IMR-90 (cell line): ENCODE results near the gene C21orf58. TPM values are rescaled to one million over a fixed set of nuclear protein-coding genes. Genes with fewer than 3 reads are reported as not detected.

Experiments used
- ATAC-seq: fragments of 200-7000 bp; cut with Tn5 transposase; 2 replicates; pipeline ENCODE4 v1.9.1; 2020; ENCODE audit warnings: low read depth, mild to moderate bottlenecking, moderate library complexity
- BruUV-seq: library from RNA; stranded (reverse); fragments of 400-500 nt; replicated peaks from 2 replicates; lab custom pipeline; 2021; lab: Mats Ljungman, UMichigan
- CTCF ChIA-PET: fragments of 300-600 bp; formaldehyde crosslinking; extraction: SDS; loops from one replicate; lab custom pipeline; 2021; ENCODE audit warnings: antibody characterized with exemption; lab: Yijun Ruan, JAX
- POLR2A ChIA-PET: fragments of 300-600 bp; sonication (Branson Sonifier 250); formaldehyde crosslinking; loops from one replicate; lab custom pipeline; 2022; ENCODE audit warnings: antibody characterized with exemption; ENCODE audit not compliant: unreplicated experiment; lab: Charles Lee
- DNase-seq: peaks from one replicate; pipeline ENCODE4 v3.0.0; 2013
- H2AFZ ChIP-seq: replicated peaks from 2 replicates; pipeline ENCODE3; 2013; ENCODE audit warnings: low read length, mild to moderate bottlenecking; ENCODE audit not compliant: poor library complexity
- H2AK5ac ChIP-seq: 2 replicates; pipeline ENCODE4 v1.6.1; 2013; ENCODE audit warnings: low read depth, low read length, inconsistent platforms
- H2AK9ac ChIP-seq: replicated peaks from 2 replicates; pipeline ENCODE3; 2013; ENCODE audit warnings: mild to moderate bottlenecking, low read depth, low read length, moderate library complexity; ENCODE audit not compliant: poor library complexity
- H2BK120ac ChIP-seq: 2 replicates; pipeline ENCODE4 v1.6.1; 2013; ENCODE audit warnings: low read depth, low read length, inconsistent platforms
- H2BK15ac ChIP-seq: 3 replicates; pipeline ENCODE4 v1.6.1; 2013; ENCODE audit warnings: low read depth, low read length, inconsistent platforms
- H2BK20ac ChIP-seq: 2 replicates; pipeline ENCODE4 v1.6.1; 2013; ENCODE audit warnings: low read depth, mild to moderate bottlenecking, inconsistent platforms, low read length, moderate library complexity
- H2BK5ac ChIP-seq: 2 replicates; pipeline ENCODE4 v1.6.1; 2013; ENCODE audit warnings: mild to moderate bottlenecking, low read depth, low read length, inconsistent platforms; ENCODE audit not compliant: poor library complexity, severe bottlenecking
- H3K14ac ChIP-seq: replicated peaks from 2 replicates; pipeline ENCODE4 v1.6.1; 2013; ENCODE audit warnings: low read depth, low read length, inconsistent platforms
- H3K18ac ChIP-seq: 2 replicates; pipeline ENCODE4 v1.6.1; 2013; ENCODE audit warnings: low read depth, low read length, control low read depth
- H3K23ac ChIP-seq: 2 replicates; pipeline ENCODE4 v1.6.1; 2013; ENCODE audit warnings: low read depth, low read length, inconsistent platforms
- H3K27ac ChIP-seq: 2 replicates; pipeline ENCODE4 v1.5.1; 2013; ENCODE audit warnings: mild to moderate bottlenecking, control low read depth, low read length; ENCODE audit not compliant: insufficient read depth
- H3K27me3 ChIP-seq: 2 replicates; pipeline ENCODE4 v1.6.1; 2013; ENCODE audit warnings: low read length; ENCODE audit not compliant: control insufficient read depth, insufficient read depth
- H3K36me3 ChIP-seq: 2 replicates; pipeline ENCODE4 v1.6.1; 2013; ENCODE audit warnings: low read length, mixed read lengths; ENCODE audit not compliant: control insufficient read depth, insufficient read depth
- H3K4ac ChIP-seq: 2 replicates; pipeline ENCODE4 v1.6.1; 2013; ENCODE audit warnings: low read depth, low read length, inconsistent platforms
- H3K4me1 ChIP-seq: 2 replicates; pipeline ENCODE4 v1.6.1; 2013; ENCODE audit warnings: low read length, mixed read lengths; ENCODE audit not compliant: control insufficient read depth, insufficient read depth
- H3K4me2 ChIP-seq: 2 replicates; pipeline ENCODE4 v1.6.1; 2013; ENCODE audit warnings: low read depth, mild to moderate bottlenecking, control low read depth, low read length, moderate library complexity
- H3K4me3 ChIP-seq: 2 replicates; pipeline ENCODE4 v1.5.1; 2013; ENCODE audit warnings: low read depth, mild to moderate bottlenecking, control low read depth, low read length, moderate library complexity; ENCODE audit not compliant: insufficient read depth
- H3K56ac ChIP-seq: 2 replicates; pipeline ENCODE4 v1.6.1; 2013; ENCODE audit warnings: low read length, inconsistent platforms; ENCODE audit not compliant: insufficient read depth; ENCODE audit errors: extremely low read depth
- H3K79me1 ChIP-seq, 2 experiments: 2 replicates each; pipeline ENCODE4 v1.6.1; 2013; ENCODE audit warnings: low read length in 2 of 2, inconsistent platforms in 1 of 2, low read depth in 1 of 2
- H3K9ac ChIP-seq: 2 replicates; pipeline ENCODE4 v1.6.1; 2013; ENCODE audit warnings: low read depth, low read length, control low read depth
- H3K9me1 ChIP-seq: 2 replicates; pipeline ENCODE4 v1.6.1; 2013; ENCODE audit warnings: low read length, inconsistent platforms; ENCODE audit not compliant: insufficient read depth
- H3K9me3 ChIP-seq: 2 replicates; pipeline ENCODE4 v1.6.1; 2013; ENCODE audit warnings: low read length; ENCODE audit not compliant: control insufficient read depth, insufficient read depth
- H4K20me1 ChIP-seq: 2 replicates; pipeline ENCODE4 v1.6.1; 2013; ENCODE audit warnings: low read length, inconsistent platforms; ENCODE audit not compliant: insufficient read depth
- H4K5ac ChIP-seq: 2 replicates; pipeline ENCODE4 v1.6.1; 2013; ENCODE audit warnings: mild to moderate bottlenecking, low read depth, low read length, control low read depth
- H4K8ac ChIP-seq, 2 experiments: 2 replicates each; pipeline ENCODE4 v1.6.1; 2013; ENCODE audit warnings: low read depth in 2 of 2, low read length in 2 of 2, control low read depth in 1 of 2, inconsistent platforms in 1 of 2
- H4K91ac ChIP-seq: 2 replicates; pipeline ENCODE4 v1.6.1; 2013; ENCODE audit warnings: low read depth, low read length, inconsistent platforms; ENCODE audit not compliant: insufficient read depth
- CEBPB ChIP-seq: IDR thresholded peaks from 2 replicates; pipeline ENCODE4 v1.6.1; 2012; ENCODE audit warnings: low read depth, low read length, improper control_type of control experiment
- CHD1 ChIP-seq: IDR thresholded peaks from 2 replicates; pipeline ENCODE4 v1.6.1; 2012; ENCODE audit warnings: low read depth, low read length, improper control_type of control experiment
- CTCF ChIP-seq: conservative IDR thresholded peaks from 2 replicates; pipeline ENCODE4 v1.5.1; 2012; ENCODE audit warnings: mild to moderate bottlenecking, low read depth, low read length, improper control_type of control experiment
- FOS ChIP-seq: fragments of 150-350 bp; IDR thresholded peaks from 2 replicates; pipeline ENCODE4 v1.6.1; 2016; ENCODE audit warnings: low read depth, low read length
- MAFK ChIP-seq: IDR thresholded peaks from 2 replicates; pipeline ENCODE4 v1.6.1; 2012; ENCODE audit warnings: low read depth, low read length, improper control_type of control experiment
- MXI1 ChIP-seq: IDR thresholded peaks from 2 replicates; pipeline ENCODE4 v1.6.1; 2012; ENCODE audit warnings: low read depth, mild to moderate bottlenecking, low read length, moderate library complexity, borderline replicate concordance
- NFE2L2 ChIP-seq: fragments of 150-350 bp; IDR thresholded peaks from 2 replicates; pipeline ENCODE4 v1.6.1; 2016; ENCODE audit warnings: low read depth, mild to moderate bottlenecking, low read length
- POLR2A ChIP-seq: IDR thresholded peaks from 2 replicates; pipeline ENCODE4 v1.6.1; 2012; ENCODE audit warnings: mild to moderate bottlenecking, low read depth, low read length
- RAD21 ChIP-seq: IDR thresholded peaks from 2 replicates; pipeline ENCODE4 v1.6.1; 2012; ENCODE audit warnings: low read length, improper control_type of control experiment
- RCOR1 ChIP-seq: IDR thresholded peaks from 2 replicates; pipeline ENCODE4 v1.6.1; 2012; ENCODE audit warnings: mild to moderate bottlenecking, low read length, improper control_type of control experiment; ENCODE audit not compliant: insufficient replicate concordance
- RFX5 ChIP-seq: IDR thresholded peaks from 2 replicates; pipeline ENCODE4 v1.8.0; 2012; ENCODE audit warnings: low read depth, mild to moderate bottlenecking, low read length, moderate library complexity
- SMC3 ChIP-seq: fragments of 150-350 bp; IDR thresholded peaks from 2 replicates; pipeline ENCODE4 v1.6.1; 2016; ENCODE audit warnings: low read depth, mild to moderate bottlenecking, antibody characterized with exemption, low read length, moderate library complexity
- WGBS, 2 experiments: methylation state at CpG; one replicate each; pipeline versions ENCODE4 v1.1.5 to v1.1.7; 2013; ENCODE audit warnings: missing lambda C conversion rate in 2 of 2; ENCODE audit not compliant: insufficient read length in 1 of 2; ENCODE audit errors: extremely low coverage in 2 of 2; 5-methylcytosine and 5-hydroxymethylcytosine counted together
- dilution Hi-C: fragments of 300-500 bp; cut with HindIII; formaldehyde crosslinking; loops from one replicate; pipeline ENCODE4 v1.14.3; 2018; ENCODE audit warnings: low sequenced_read_pairs; ENCODE audit not compliant: unreplicated experiment
- in situ Hi-C: fragments of 300-500 bp; cut with MboI; formaldehyde crosslinking; loops from 3 replicates; pipeline ENCODE4 v1.14.3; 2019; ENCODE audit warnings: low sequenced_read_pairs, inconsistent platforms, mixed read lengths
- intact Hi-C: fragments of 100-400 bp; cut with micrococcal nuclease; formaldehyde crosslinking; loops from 2 replicates; pipeline ENCODE4 v1.10.0; 2022
- polyA plus RNA-seq, 3 experiments: library from polyadenylated mRNA; depleted of rRNA; stranded (reverse); fragments of >200 nt; gene quantifications; 2 replicates each; pipeline ENCODE4 v1.2.3, GENCODE V29; 2012; ENCODE audit warnings: low replicate concordance in 1 of 3
- total RNA-seq: library from RNA; depleted of rRNA; stranded (reverse); fragments of >200 nt; gene quantifications from 2 replicates; pipeline ENCODE4 v1.2.3, GENCODE V29; 2012
- TF ChIP-seq, protein P1 (sequence below): fragments of 150-350 bp; IDR thresholded peaks from 2 replicates; pipeline ENCODE4 v1.6.1; 2016; ENCODE audit warnings: low read depth, mild to moderate bottlenecking, low read length, moderate library complexity, borderline replicate concordance

Gene C21orf58
- total and polyA plus RNA-seq, 2 of the 4 experiments (the other 2 are of a cell fraction): 2.7 to 6.2 TPM

DNA sequence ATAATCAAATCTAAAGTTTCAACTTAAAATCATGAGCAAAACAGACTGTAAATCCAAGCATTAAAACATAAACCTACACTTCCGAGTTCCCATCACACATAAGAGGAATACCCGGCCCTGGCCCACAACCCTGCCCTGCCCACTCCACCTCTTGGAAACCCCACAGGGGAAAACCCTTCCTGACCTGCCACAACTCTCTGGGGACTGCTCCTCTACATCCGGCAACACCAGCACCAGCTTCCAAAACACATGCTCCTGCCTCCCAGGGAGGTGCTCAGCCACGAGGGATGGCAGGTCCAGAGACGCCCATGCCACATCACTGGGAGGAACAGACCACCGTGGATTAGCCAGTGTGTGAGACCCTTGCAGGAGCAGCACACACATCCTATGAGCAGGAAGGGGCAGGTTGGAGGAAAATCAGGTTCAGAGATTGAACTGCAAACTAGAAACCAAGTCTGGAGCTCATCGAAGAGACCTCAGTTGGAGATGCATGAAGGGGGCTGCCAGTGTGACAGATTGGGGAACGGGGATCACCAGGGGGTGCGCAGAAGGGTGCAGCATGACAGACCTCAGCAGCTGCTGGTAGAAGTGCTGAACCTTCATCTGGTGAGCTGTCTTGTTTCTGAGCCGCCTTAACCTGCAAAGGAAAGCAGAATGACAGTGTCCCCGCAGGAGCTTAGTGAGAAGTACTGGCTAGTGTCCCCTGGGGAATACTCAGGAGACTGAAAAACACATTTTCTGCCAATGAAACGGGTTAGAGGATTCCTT, 69.3 kb downstream of the C21orf58 start:
- ChIA-PET POLR2A (no interaction called here), CTCF (no interaction called here)
- Histone ChIP-seq H3K9me3 (no peaks in the 10 kb centered on the region), H3K23ac (no peak overlapping the region), H4K8ac (no peak overlapping the region), H3K9me1 (no peaks in the 10 kb centered on the region), H2BK120ac (no peak overlapping the region), H3K4ac (no peak overlapping the region), H3K18ac (no peak overlapping the region), H2AFZ (no peak overlapping the region), H4K5ac (no peak overlapping the region), H3K56ac (no peak overlapping the region), H3K27me3 (no peaks in the 10 kb centered on the region), H3K4me1 (no peaks in the 10 kb centered on the region), H4K91ac (no peak overlapping the region), H3K36me3 (peaks cover 72% of the 10 kb centered on the region), H2BK20ac (no peak overlapping the region), H2BK15ac (no peak overlapping the region), H3K27ac (no peak overlapping the region), H2AK9ac (no peak overlapping the region), H3K9ac (no peak overlapping the region), H2BK5ac (no peak overlapping the region), H3K79me1 (peaks cover 5 to 35% of the 10 kb centered on the region in 2 experiments; a peak in 3 of 4 replicates), H3K14ac (no peak overlapping the region), H4K20me1 (no peaks in the 10 kb centered on the region; the same call in none of the 2 replicates), H2AK5ac (no peak overlapping the region), H3K4me2 (no peak overlapping the region), H3K4me3 (no peak overlapping the region)
- 91% methylated on average over 7 of the region's 12 CpGs; no CpG with 5 or more reads in 1 of the 2 experiments for WGBS, 2 experiments
- no peak for TF ChIP-seq RFX5
- TF ChIP-seq, protein P1, sequence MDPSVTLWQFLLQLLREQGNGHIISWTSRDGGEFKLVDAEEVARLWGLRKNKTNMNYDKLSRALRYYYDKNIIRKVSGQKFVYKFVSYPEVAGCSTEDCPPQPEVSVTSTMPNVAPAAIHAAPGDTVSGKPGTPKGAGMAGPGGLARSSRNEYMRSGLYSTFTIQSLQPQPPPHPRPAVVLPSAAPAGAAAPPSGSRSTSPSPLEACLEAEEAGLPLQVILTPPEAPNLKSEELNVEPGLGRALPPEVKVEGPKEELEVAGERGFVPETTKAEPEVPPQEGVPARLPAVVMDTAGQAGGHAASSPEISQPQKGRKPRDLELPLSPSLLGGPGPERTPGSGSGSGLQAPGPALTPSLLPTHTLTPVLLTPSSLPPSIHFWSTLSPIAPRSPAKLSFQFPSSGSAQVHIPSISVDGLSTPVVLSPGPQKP: no peak
- no peak for TF ChIP-seq NFE2L2
- no peak for TF ChIP-seq CTCF
- no peak for TF ChIP-seq MXI1
- TF ChIP-seq CEBPB: no peak
- no peak for TF ChIP-seq RAD21
- no peak for TF ChIP-seq RCOR1
- TF ChIP-seq MAFK: no peak
- no peak for TF ChIP-seq POLR2A
- no peak for TF ChIP-seq CHD1
- no peak for TF ChIP-seq SMC3
- no peak for TF ChIP-seq FOS
- BruUV-seq: no TSS peak
- DNase-seq (no peak), ATAC-seq (no peak)
- intact Hi-C loops: no loop called here
- in situ Hi-C loops: no loop called here
- dilution Hi-C loops: no loop called here
